GM15510 (cell line): Measurements from ENCODE around the gene MTOR.

Experiments
- POLR2A ChIP-seq: IDR thresholded peaks from 3 replicates; pipeline ENCODE4 v1.6.1; 2011; ENCODE audit warnings: borderline replicate concordance; ENCODE audit not compliant: insufficient read length; ENCODE audit errors: extremely low read depth

The MTOR gene

DNA sequence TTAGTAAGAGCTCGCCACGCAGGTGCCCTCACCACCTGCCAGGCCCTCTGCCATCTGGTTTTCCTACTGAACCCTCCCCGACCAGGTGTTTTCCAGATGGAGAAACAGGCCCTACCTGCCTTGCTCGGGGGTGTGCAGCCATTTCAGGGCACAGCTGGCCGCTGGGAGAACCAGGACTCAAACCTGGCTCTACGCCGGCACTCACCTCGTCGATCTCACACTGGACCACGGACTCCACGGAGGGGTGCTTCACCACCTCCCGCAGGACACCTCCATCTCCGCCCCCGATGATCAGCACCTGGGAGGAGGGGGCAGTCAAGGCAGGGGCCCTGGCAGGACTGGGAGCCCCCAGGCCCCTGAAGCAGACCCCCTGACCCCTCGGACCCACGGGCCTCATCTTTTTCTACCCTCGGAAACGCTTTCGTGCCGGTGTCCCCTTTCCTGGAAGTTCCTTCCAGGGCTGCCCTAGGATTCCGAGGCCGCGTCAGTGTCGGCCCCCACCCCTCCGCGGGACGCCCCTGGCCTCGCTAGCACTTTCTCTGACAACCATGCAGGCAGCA, 203.7 kb downstream of the MTOR start:
- TF ChIP-seq POLR2A = no peak

DNA sequence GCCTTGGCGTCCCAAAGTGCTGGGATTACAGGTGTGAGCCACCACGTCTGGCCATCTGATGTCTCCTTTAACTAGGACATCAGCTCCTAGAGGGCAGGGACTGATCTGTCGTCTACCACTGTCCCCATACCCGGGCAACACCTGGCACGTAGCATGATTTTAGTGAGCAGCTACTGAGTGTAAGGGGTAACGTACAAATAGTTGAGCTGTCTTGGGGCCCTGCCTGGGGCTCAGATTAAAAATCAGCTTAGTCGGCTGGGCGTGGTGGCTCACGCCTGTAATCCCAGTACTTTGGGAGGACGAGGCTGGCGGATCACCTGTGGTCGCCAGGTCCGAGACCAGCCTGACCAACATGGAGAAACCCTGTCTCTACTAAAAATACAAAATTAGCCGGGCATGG, 204.3 kb downstream of the MTOR start:
- TF ChIP-seq POLR2A = no peak

DNA sequence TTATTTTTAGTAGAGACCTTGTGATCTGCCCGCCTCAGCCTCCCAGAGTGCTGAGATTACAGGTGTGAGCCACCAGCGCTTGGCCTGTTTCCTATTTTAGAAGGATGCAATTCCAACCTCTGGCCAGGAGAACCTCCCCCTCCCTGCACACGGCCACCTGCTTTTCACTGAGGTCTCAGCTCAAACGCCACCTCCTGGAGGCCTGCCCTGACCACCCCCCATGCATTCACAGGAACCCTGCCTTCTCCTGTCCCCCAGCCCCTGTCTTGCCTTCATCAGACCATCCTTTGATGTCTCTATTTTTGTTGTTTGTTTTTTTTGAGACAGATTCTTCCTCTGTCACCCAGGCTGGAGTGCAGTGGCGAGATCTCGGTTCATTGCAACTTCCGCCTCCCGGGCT, 204.9 kb downstream of the MTOR start:
- no peak for TF ChIP-seq POLR2A
